Heart left ventricle (tissue), 13 donors: ENCODE results near the gene CBX4.

Experiments used
- CTCF ChIP-seq, 12 donors: fragments of 200-600 bp; sonication (generic) in 4 of 12; IDR thresholded peaks; one replicate each; pipeline versions ENCODE4 v1.5.0 to v1.8.0; 2018 to 2022; ENCODE audit warnings: antibody characterized with exemption in 12 of 12, mild to moderate bottlenecking in 5 of 12
- POLR2A ChIP-seq, 2 donors: fragments of 450-650 bp; IDR thresholded peaks; one replicate each; pipeline ENCODE4 v1.6.1; 2017; ENCODE audit warnings: antibody characterized with exemption in 2 of 2, mild to moderate bottlenecking in 2 of 2, moderate library complexity in 2 of 2
- donor health status: ischemic (EF 13 %, LVEDD 7.1; RV severe dilation, severe dysfunction).
- donor health status: DM: no; HTN: yes; CAD: no.
- donor health status: DM: no; HTN: no; CAD: no.
- donor health status: ischemic (EF 25% LVEDD 6.9; RV normal size, moderate dysfunction).
- donor health status: ischemic (EF 25% LVEDD 5.7; RV mildly dilated, moderate dysfunction).
- donor health status: ischemic (EF 35%, LVEDD 5.7; RV mildly dilated, moderate dysfunction).
- donor health status: nonischemic (EF 11% LVEDD 7.7; RV severe dilation, severe dysfunction).
- donor health status: DM: yes; HTN: yes; CAD: no.
- donor health status: PGD.
- donor health status: ischemic (EF 29% LVEDD 5.4; RV normal size, mild dysfunction).
- donor health status: nonischemic (EF 23%, LVEDD 6.1; RV moderate dilation, normal function).

- TF ChIP-seq CTCF (IDR thresholded peaks at IDR 0.05) = no peak
- TF ChIP-seq POLR2A (IDR thresholded peaks at IDR 0.05) = no peak
Observed at GRCh38 chr17:79818026-79818758, 21.0 kb downstream of the CBX4 start.
